Activated effector memory CD4-positive, alpha-beta T cell treated with Interleukin-2 at 50 U/mL for 16 hours (primary cell): ENCODE results near the gene PSAP.
"Not testable (repeated sequence)": the region's sequence is repeated elsewhere in the genome, so short reads cannot be mapped to it uniquely, and the experiment has no call there.

Source experiments
- DNase-seq: peaks from one replicate; pipeline ENCODE4 v3.0.0-alpha.2; 2020

The PSAP gene

GRCh38 chr10:71873582-71874211 lies 22.6 kb upstream of the PSAP start:
- no peak for DNase-seq

GRCh38 chr10:71869601-71870000 lies 18.6 kb upstream of the PSAP start:
- DNase-seq = not testable (repeated sequence)

GRCh38 chr10:71868192-71868697 lies 17.2 kb upstream of the PSAP start:
- no peak for DNase-seq

GRCh38 chr10:71865561-71866041 lies 14.6 kb upstream of the PSAP start:
- no peak for DNase-seq

GRCh38 chr10:71864911-71865361 lies 13.9 kb upstream of the PSAP start:
- no peak for DNase-seq

- no peak for DNase-seq
Measured at GRCh38 chr10:71863203-71863602, 12.2 kb upstream of the PSAP start.

GRCh38 chr10:71860243-71861029 lies 9.4 kb upstream of the PSAP start:
- DNase-seq = no peak

- no peak for DNase-seq
Measured at GRCh38 chr10:71857934-71858890, 7.2 kb upstream of the PSAP start.

GRCh38 chr10:71856619-71857018 lies 5.6 kb upstream of the PSAP start:
- no peak for DNase-seq

GRCh38 chr10:71854031-71854430 lies 3.0 kb upstream of the PSAP start:
- no peak for DNase-seq

GRCh38 chr10:71852355-71852937 lies 1.4 kb upstream of the PSAP start:
- no peak for DNase-seq

GRCh38 chr10:71851465-71852095 lies 529 bp upstream of the PSAP start:
- DNase-seq = not testable (repeated sequence)

GRCh38 chr10:71850021-71850742 lies 869 bp downstream of the PSAP start:
- no peak for DNase-seq

- no peak for DNase-seq
Measured at GRCh38 chr10:71849461-71849908, 1.6 kb downstream of the PSAP start.

- DNase-seq = no peak
Measured at GRCh38 chr10:71848325-71849275, 2.5 kb downstream of the PSAP start.

- no peak for DNase-seq
Measured at GRCh38 chr10:71847418-71847817, 3.6 kb downstream of the PSAP start.

GRCh38 chr10:71846816-71847215 lies 4.2 kb downstream of the PSAP start:
- no peak for DNase-seq

GRCh38 chr10:71845410-71846405 lies 5.3 kb downstream of the PSAP start:
- no peak for DNase-seq

GRCh38 chr10:71844695-71845094 lies 6.4 kb downstream of the PSAP start:
- no peak for DNase-seq
